NB4 (cell line): Measurements from ENCODE around the gene LMNA.
A peak's percentile ranks its signal among the peaks of the same experiment; 100 is the strongest.

ENCODE experiments used
- MYC ChIP-seq: IDR thresholded peaks from 2 replicates; pipeline ENCODE4 v1.6.1; 2011; ENCODE audit warnings: low read depth, low read length
- POLR2A ChIP-seq: IDR thresholded peaks from 2 replicates; pipeline ENCODE4 v1.6.1; 2011; ENCODE audit warnings: mild to moderate bottlenecking; ENCODE audit not compliant: insufficient read length; ENCODE audit errors: extremely low read depth
- TF ChIP-seq, protein P1 (sequence below): IDR thresholded peaks from one replicate; pipeline ENCODE4 v1.5.1; 2012; ENCODE audit warnings: low read depth, low read length
- TF ChIP-seq, protein P2 (sequence below): IDR thresholded peaks from 2 replicates; pipeline ENCODE4 v1.6.1; 2011; ENCODE audit warnings: low read depth, low read length

DNA sequence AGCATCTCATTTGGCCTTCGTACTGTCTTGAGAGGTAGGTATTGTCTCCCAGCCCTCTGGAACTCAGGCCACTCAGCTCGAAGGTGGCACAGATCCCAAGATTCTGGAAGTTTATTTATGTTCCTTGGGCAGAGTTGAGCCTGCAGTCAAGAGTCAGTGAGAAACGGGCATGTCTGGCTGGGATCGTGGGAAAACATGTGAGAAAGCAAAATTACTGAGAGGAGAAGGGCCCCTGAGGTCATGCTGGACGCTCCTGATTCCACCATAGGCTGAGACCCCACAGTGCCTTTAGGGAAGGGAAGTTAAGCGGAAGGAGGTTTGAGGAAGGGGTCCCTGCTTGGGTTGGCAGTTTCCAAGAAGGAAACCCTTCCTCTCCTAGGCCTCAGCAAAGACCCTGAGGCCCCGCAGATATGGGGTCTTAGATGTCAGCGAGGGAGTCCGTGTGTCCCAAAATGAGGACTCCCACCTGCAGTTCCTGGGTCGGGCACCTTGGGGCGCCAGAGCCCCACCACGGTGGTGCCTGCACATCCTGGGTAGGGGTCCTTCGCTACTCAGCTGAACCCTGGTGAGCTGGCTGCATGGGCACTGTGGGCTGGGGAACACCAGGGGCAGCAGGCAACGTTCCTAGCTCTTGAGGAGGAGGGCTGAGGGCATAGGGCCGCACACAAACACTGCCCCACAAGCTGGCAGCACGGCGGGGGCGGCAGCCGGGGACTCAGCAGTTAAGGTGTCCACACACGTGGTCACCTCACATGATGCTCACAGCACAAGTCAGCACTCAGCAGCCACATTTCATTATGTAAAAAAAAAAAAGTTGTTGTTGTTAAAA, 26.6 kb downstream of the LMNA start:
- TF ChIP-seq, protein P1, sequence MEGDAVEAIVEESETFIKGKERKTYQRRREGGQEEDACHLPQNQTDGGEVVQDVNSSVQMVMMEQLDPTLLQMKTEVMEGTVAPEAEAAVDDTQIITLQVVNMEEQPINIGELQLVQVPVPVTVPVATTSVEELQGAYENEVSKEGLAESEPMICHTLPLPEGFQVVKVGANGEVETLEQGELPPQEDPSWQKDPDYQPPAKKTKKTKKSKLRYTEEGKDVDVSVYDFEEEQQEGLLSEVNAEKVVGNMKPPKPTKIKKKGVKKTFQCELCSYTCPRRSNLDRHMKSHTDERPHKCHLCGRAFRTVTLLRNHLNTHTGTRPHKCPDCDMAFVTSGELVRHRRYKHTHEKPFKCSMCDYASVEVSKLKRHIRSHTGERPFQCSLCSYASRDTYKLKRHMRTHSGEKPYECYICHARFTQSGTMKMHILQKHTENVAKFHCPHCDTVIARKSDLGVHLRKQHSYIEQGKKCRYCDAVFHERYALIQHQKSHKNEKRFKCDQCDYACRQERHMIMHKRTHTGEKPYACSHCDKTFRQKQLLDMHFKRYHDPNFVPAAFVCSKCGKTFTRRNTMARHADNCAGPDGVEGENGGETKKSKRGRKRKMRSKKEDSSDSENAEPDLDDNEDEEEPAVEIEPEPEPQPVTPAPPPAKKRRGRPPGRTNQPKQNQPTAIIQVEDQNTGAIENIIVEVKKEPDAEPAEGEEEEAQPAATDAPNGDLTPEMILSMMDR = peak; percentile 70
- TF ChIP-seq POLR2A (no peak), MYC (no peak)
- TF ChIP-seq, protein P2, sequence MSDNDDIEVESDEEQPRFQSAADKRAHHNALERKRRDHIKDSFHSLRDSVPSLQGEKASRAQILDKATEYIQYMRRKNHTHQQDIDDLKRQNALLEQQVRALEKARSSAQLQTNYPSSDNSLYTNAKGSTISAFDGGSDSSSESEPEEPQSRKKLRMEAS = no peak
